Activated naive CD4-positive, alpha-beta T cell treated with anti-CD3 and anti-CD28 coated beads, Interleukin-2, amount 50 U/mL, for 24 hours (primary cell): Measurements from ENCODE around the gene FPGS.

Experiments
- H3K27ac Mint-ChIP-seq: one replicate; pipeline ENCODE4 v1.8.0; 2021; ENCODE audit warnings: mild to moderate bottlenecking, mixed read lengths
- H3K27me3 Mint-ChIP-seq: one replicate; pipeline ENCODE4 v1.8.0; 2021; ENCODE audit warnings: mixed read lengths
- H3K36me3 Mint-ChIP-seq: one replicate; pipeline ENCODE4 v1.8.0; 2021; ENCODE audit warnings: mixed read lengths
- H3K4me1 Mint-ChIP-seq: one replicate; pipeline ENCODE4 v1.8.0; 2021; ENCODE audit warnings: mixed read lengths
- H3K4me3 Mint-ChIP-seq: one replicate; pipeline ENCODE4 v1.8.0; 2021; ENCODE audit warnings: mild to moderate bottlenecking, mixed read lengths
- H3K9me3 Mint-ChIP-seq: one replicate; pipeline ENCODE4 v1.8.0; 2021; ENCODE audit warnings: mixed read lengths

The FPGS gene

DNA sequence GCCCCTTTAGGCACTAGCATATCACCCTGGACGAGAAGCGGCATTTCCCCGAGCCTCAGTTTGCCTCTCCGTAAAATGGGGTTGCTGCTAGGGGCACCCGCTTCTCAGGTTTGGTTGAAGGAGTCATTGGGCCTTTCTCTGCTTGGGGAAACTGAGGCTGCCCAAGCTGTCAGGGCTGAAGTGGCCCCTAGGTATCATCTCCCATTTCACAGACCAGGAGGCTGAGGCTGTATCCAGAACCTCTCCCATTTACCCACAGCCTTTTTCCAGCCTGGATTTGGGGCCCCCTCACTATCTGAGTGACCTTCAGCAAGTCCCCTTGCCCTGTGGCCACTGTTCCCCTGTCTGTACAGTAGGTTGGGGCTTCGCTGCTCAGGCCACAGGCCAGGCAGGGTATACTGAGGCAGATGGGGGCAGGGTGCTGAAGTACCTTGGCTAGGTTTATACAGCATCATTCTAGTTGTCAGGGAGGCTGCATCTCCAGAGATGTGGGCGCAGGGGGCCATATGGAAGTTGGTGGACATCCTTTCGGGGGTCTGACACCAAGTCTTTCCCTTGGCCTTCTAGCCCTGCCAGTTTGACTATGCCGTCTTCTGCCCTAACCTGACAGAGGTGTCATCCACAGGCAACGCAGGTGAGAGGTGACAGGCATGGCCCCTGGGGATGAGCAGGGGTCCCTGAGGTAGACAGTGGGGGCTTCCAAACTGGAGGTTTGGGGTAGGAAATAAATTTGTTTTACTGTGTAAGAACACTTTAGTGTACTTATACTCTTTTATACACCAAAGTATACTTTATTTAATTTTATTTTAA lies 7.9 kb downstream of the FPGS start:
- H3K9me3 Mint-ChIP-seq, result no peaks in the 10 kb centered on the region
- H3K4me1 Mint-ChIP-seq, result peaks cover 7% of the 10 kb centered on the region
- H3K36me3 Mint-ChIP-seq, result peaks cover 6% of the 10 kb centered on the region
- no peak overlapping the region for H3K4me3 Mint-ChIP-seq
- H3K27ac Mint-ChIP-seq, result no peak overlapping the region
- no peaks in the 10 kb centered on the region for H3K27me3 Mint-ChIP-seq

DNA sequence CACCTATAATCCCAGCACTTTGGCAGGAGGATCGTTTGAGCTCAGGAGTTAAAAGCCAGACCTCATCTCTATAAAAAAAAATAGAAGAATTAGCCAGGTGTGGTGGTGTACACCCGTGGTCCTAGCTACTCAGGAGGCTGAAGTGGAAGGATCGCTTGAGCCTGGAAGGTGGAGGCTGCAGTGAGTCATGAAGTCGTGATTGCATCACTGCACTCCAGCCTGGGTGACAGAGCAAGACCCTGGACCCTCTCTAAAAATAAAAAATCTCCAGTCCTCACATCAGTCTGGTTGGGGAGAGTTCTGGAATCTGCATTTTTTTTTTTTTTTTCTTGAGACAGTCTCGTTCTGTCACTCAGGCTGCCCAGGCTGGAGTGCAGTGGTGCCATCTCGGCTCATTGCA lies 9.3 kb downstream of the FPGS start:
- Mint-ChIP-seq H3K4me3 (no peak overlapping the region), H3K4me1 (no peaks in the 10 kb centered on the region)

DNA sequence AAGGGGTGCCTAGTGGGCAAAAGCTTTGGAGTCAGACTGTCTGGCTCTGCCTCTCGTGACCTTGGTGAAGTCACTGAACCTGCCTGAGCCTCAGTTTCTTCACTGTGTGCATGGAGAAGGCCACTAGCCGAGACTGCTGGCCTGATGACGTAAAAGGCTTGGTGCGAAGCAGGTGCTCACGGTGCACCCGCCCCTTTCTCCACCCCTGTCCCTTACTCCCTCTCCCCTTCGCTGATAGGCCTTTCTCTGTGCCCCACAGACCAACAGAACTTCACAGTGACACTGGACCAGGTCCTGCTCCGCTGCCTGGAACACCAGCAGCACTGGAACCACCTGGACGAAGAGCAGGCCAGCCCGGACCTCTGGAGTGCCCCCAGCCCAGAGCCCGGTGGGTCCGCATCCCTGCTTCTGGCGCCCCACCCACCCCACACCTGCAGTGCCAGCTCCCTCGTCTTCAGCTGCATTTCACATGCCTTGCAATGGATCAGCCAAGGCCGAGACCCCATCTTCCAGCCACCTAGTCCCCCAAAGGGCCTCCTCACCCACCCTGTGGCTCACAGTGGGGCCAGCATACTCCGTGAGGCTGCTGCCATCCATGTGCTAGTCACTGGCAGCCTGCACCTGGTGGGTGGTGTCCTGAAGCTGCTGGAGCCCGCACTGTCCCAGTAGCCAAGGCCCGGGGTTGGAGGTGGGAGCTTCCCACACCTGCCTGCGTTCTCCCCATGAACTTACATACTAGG lies 10.4 kb downstream of the FPGS start:
- no peak overlapping the region for H3K27ac Mint-ChIP-seq
- no peaks in the 10 kb centered on the region for H3K36me3 Mint-ChIP-seq
- no peaks in the 10 kb centered on the region for H3K27me3 Mint-ChIP-seq
- H3K4me3 Mint-ChIP-seq, result no peak overlapping the region
- no peaks in the 10 kb centered on the region for H3K9me3 Mint-ChIP-seq
- H3K4me1 Mint-ChIP-seq, result no peaks in the 10 kb centered on the region

More for the DNA sequence above, 9.3 kb downstream of the FPGS start:
- no peaks in the 10 kb centered on the region for H3K9me3 Mint-ChIP-seq
- H3K27ac Mint-ChIP-seq, result no peak overlapping the region
- H3K27me3 Mint-ChIP-seq, result no peaks in the 10 kb centered on the region
- H3K36me3 Mint-ChIP-seq, result no peaks in the 10 kb centered on the region

DNA sequence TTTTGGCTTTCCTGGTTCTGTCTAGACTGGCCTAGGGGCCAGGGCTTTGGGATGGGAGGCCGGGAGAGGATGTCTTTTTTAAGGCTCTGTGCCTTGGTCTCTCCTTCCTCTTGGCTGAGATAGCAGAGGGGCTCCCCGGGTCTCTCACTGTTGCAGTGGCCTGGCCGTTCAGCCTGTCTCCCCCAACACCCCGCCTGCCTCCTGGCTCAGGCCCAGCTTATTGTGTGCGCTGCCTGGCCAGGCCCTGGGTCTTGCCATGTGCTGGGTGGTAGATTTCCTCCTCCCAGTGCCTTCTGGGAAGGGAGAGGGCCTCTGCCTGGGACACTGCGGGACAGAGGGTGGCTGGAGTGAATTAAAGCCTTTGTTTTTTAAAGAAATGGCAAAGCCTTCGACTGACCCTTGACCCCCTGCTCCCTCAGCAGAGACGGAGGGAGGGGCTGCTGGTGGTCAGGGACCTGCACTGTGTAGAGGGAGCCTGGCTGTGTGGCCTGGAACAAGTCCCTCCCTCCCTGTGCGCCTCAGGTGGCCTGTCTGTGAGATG lies 11.1 kb downstream of the FPGS start:
- H3K4me1 Mint-ChIP-seq, result no peaks in the 10 kb centered on the region
- no peaks in the 10 kb centered on the region for H3K9me3 Mint-ChIP-seq

DNA sequence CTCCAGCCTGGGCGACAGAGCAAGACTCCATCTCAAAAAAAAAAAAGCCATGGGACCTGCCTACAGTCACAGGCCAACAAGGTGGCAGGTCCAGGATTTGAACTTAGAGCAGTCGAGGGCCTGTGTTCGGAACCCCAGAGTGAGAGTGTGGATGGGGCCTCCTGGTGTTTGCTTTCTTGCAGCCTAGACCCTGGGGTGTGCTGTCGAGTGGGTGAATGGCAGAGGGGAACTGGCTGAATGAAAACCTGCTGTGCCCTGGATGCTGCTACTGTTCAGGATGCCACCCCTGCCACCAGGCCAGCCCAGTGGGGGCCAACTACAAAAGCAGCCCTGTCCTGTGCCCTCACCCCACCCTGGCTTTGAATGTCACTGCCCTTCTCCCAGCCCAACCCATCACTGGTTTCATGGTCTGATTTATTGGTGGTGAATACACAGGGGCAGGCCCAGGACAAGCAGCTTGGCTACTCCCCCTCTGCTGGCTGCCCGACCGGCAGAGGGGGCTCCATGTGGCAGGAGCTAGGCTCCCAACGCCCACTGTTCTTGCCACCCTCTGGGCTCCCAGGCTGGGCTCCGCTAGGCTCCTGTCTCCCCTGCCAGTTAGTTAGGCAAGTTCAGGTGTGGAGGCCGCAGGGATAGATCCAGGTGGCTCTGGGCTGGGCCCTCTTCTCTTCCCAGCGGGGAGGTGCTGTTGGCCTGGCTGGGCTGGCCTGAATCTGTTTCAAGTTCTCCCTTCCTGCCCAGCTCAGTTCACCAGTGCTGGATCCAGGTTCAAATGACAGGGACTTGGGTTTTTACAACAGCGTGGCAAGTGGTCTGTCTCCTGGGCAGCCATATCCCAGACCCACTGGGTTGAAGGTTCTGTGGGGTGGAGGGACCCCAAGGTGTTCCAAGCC lies 12.2 kb downstream of the FPGS start:
- Mint-ChIP-seq H3K4me1 (no peaks in the 10 kb centered on the region), H3K27ac (no peak overlapping the region), H3K36me3 (no peaks in the 10 kb centered on the region), H3K4me3 (no peak overlapping the region), H3K27me3 (no peaks in the 10 kb centered on the region), H3K9me3 (no peaks in the 10 kb centered on the region)

More for the DNA sequence above, 11.1 kb downstream of the FPGS start:
- no peak overlapping the region for H3K4me3 Mint-ChIP-seq
- H3K27ac Mint-ChIP-seq, result no peak overlapping the region
- H3K27me3 Mint-ChIP-seq, result no peaks in the 10 kb centered on the region
- H3K36me3 Mint-ChIP-seq, result no peaks in the 10 kb centered on the region

DNA sequence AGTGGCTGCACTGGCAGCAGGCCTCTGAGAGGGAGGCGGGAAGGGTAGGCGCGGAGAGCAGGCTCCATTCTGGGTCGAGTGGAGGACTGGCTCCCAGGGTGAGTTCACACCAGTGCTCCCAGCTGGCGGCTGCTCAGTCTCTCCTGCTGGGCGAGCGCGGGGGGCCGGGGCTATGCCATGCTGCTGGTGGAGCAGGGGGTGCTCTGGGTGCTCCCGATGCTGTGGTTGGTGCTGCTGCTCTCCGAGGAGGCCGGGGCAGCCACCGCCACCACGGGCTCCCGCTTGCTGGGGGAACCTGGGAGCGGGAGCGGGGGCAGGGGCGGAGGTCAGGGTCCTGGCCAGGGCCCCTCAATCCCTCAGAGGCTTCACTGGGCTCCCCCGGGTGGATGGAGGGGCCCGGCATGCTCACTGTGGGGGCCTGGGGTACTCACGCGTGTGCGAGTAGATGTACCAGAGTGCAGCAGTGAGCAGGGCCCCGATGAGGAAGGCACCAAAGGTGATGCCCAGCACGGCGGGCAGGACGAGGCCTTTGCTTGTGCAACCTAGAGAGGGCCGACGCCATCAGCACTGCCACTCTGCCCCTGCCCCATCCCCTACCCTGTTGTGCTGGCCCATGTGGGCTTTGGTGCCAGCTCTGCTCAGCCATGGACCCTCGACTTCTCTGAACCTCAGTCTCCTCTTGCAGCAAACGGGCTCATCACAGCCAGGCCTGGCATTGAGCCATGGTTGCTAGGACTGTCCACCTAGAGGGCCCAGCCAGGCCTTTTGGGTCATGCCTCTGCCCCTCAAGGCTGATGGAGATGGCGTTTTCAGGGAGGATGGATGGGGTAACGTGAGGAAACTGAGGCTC lies 13.1 kb downstream of the FPGS start:
- no peak overlapping the region for H3K4me3 Mint-ChIP-seq
- H3K36me3 Mint-ChIP-seq, result no peaks in the 10 kb centered on the region
- no peaks in the 10 kb centered on the region for H3K27me3 Mint-ChIP-seq
- no peak overlapping the region for H3K27ac Mint-ChIP-seq
- no peaks in the 10 kb centered on the region for H3K4me1 Mint-ChIP-seq
- no peaks in the 10 kb centered on the region for H3K9me3 Mint-ChIP-seq

DNA sequence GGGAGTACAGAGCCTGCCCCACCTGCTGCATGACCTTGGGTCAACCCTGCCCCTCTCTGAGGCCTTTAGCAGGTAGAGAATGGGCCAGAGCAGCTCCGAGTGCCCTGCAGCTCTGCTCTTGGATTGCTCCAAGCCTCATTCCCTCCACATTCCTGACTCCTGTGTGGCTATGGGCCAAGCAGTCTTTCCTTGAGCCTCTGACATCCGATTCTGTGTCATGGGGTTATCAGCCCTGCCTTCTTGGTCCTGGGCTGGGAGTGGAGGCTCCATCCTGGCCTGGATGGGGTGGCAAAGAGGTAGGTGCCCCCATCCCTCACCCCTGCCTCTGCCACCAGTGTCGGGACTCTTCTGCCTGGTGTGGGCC lies 13.7 kb downstream of the FPGS start:
- H3K36me3 Mint-ChIP-seq, result no peaks in the 10 kb centered on the region
- no peaks in the 10 kb centered on the region for H3K9me3 Mint-ChIP-seq
- no peaks in the 10 kb centered on the region for H3K4me1 Mint-ChIP-seq
- H3K4me3 Mint-ChIP-seq, result no peak overlapping the region
- H3K27ac Mint-ChIP-seq, result peak overlapping the region; percentile 51
- no peaks in the 10 kb centered on the region for H3K27me3 Mint-ChIP-seq

DNA sequence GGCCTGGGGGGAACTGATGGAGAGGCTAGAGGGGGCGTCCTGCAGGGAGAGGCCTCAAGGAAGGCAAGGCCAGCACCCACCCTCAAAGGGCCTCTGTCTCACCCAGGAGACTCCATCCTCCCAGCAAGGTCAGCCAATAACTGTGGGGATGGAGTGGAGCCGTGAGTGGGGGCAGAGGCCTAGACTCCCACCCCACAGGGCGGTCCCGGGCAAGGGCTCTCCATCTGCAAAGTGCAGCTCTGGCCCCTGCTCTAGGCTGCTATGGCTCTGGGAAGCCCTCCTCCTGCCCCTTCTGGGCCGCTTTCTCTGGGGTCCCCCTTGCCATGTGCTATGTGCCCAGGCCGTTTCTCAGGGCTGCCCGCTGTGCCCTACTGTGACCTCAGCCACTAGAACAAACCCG lies 14.0 kb downstream of the FPGS start:
- Mint-ChIP-seq H3K4me1 (no peaks in the 10 kb centered on the region), H3K4me3 (no peak overlapping the region), H3K9me3 (no peaks in the 10 kb centered on the region), H3K27ac (no peak overlapping the region), H3K27me3 (no peaks in the 10 kb centered on the region), H3K36me3 (no peaks in the 10 kb centered on the region)

DNA sequence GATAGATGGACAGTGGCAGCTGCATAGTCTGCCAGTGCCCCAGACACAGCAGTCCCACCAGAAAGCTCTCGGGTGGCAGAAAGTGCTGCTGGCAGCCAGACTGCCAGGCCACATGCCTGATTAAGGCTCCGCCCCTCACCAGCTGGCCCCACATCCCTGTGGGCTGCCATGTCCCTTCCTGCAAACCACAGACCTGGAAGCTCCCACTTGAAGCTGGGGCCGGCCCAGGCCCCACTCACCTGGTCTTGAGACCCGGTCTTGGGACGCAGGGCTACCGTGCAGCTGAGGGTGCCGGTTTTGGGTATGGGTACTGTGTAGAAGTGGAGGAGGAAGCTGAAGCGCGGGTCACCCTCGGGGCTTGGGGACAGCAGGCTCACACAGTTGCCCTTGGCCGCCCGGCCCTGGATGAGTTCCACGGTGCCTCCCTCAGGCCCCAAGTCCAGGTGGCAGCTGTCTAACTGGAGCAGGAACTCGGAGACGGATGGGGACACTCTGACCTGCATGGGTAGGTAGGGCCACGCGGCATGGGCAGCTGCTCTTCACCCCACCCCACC lies 15.3 kb downstream of the FPGS start:
- peak overlapping the region; percentile 51 for H3K27ac Mint-ChIP-seq

DNA sequence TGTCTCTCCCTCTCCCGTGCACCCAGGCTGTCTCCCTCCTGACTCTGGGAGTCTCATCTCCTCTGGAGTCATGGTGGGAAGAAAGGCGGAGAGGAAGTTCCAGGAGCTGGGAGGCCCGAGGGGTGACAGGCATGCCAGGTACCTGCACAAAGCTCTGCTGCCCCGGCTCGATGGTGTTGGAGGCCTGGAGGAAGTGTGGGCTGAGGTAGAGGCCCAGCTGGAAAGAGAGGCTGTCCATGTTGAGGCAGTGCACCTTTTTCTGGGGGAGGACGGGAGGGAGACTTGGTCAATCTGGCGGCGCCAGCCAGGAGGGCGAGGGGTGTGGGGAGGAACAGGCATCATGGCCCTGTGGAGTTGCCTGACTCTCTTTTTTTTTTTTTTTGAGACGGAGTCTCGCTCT lies 15.9 kb downstream of the FPGS start:
- Mint-ChIP-seq H3K4me3 (no peak overlapping the region), H3K9me3 (no peaks in the 10 kb centered on the region), H3K27me3 (no peaks in the 10 kb centered on the region), H3K27ac (no peak overlapping the region), H3K36me3 (no peaks in the 10 kb centered on the region), H3K4me1 (no peaks in the 10 kb centered on the region)

More for the DNA sequence above, 15.3 kb downstream of the FPGS start:
- H3K36me3 Mint-ChIP-seq, result no peaks in the 10 kb centered on the region
- H3K27me3 Mint-ChIP-seq, result no peaks in the 10 kb centered on the region
- H3K4me3 Mint-ChIP-seq, result no peak overlapping the region
- no peaks in the 10 kb centered on the region for H3K9me3 Mint-ChIP-seq
- H3K4me1 Mint-ChIP-seq, result no peaks in the 10 kb centered on the region

DNA sequence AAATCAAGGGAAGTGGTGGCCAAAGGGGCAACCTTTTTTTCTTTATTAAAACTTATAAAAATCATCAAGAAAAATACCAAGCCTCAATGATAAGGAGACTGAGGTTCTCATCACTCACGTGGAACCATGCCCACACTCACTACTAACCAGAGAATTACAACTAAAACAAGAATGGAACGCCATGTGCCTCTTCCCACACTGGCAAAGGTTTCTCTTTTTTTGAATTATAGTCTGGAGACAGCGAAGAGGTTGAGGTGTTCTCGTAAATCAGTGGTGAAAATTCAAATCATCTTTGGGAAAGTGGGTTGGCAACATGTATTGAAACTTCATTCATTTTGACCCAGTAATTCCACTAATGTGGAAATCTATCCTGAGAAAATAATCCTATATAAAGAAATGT lies 19.4 kb downstream of the FPGS start:
- H3K27ac Mint-ChIP-seq, result no peak overlapping the region
- no peaks in the 10 kb centered on the region for H3K27me3 Mint-ChIP-seq
- H3K36me3 Mint-ChIP-seq, result peaks cover 2% of the 10 kb centered on the region

DNA sequence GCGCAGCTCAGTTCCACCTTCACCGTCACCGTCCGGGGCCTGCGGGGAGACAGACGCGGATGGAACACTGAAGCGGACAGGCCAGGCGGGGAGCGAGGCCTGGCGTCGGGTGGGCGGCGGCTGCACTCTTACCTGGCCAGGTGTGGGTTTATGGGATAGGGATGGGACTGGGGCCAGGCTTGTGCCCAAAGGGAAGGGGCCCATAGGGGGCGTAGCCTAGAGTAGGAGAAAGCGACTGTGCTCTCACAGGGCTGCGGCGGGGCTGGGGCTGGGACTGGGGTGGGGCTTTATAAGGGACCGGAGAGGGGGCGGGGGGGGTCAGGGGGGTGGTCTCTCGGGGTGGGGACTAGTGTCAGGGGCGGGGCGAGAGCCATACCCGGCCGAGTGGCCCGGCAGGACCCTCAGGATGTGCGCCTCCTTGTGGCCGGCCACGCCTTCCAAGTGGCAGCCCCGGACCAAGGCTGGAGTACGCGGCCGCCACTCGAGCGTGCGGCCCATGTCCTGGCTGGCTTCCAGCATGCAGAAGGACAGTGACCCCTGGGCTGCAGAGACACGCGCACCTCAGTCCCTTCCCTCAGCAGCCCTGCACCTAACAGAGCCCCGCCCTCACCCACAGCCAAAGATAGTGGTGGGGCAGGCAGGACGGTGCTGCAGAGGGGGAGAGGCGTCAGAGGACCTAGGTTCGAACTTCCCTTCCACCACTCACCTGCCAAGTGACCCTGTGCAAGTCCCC lies 22.8 kb downstream of the FPGS start:
- Mint-ChIP-seq H3K9me3 (no peaks in the 10 kb centered on the region), H3K27ac (no peak overlapping the region), H3K4me3 (no peak overlapping the region), H3K27me3 (no peaks in the 10 kb centered on the region), H3K36me3 (peaks cover 2% of the 10 kb centered on the region), H3K4me1 (no peaks in the 10 kb centered on the region)

More for the DNA sequence above, 19.4 kb downstream of the FPGS start:
- Mint-ChIP-seq H3K4me3 (no peak overlapping the region), H3K9me3 (no peaks in the 10 kb centered on the region), H3K4me1 (no peaks in the 10 kb centered on the region)

DNA sequence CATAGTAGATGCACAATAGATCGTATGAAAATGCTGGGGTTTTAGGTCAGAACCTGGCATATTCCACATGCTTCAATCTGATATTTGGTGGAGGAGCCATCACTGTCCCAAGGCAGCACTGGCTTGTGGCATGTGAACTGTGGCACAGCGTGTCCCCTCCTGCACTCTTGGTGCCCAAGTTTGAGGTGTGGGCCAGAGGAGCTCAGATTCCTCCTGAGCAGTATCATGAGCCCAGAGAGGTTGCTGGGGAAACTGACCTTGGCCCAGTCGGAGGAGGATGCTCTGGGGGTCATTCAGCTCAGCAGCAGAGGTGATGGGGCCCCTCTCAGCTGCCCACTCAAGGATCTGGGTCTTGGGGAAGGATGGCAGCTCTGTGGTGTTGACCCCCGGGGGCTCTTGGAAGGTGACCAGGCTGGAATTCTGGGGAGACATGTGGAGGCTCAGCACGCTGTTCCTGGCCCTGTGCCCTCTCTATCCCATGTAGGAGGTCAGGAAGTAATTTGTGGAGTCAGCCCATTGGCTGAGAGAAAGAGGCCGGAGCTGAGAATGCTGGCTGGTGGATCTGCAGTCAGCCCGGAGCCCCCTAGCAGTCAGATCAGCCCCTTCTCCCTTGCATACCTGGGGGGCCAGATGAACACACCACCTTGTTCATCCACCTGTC lies 23.7 kb downstream of the FPGS start:
- no peaks in the 10 kb centered on the region for H3K4me1 Mint-ChIP-seq
- H3K9me3 Mint-ChIP-seq, result no peaks in the 10 kb centered on the region
- H3K36me3 Mint-ChIP-seq, result peaks cover 2% of the 10 kb centered on the region
- no peak overlapping the region for H3K27ac Mint-ChIP-seq
- H3K4me3 Mint-ChIP-seq, result no peak overlapping the region
- no peaks in the 10 kb centered on the region for H3K27me3 Mint-ChIP-seq
